HPDE6-E6E7 (cell line): Measurements from ENCODE around the gene MAPK11.
A peak's percentile ranks its signal among the peaks of the same experiment; 100 is the strongest.

ENCODE experiments used
- DNase-seq: peaks from one replicate; pipeline ENCODE4 v3.0.0; 2011; ENCODE audit warnings: missing footprints; ENCODE audit errors: extremely low spot score

Gene MAPK11

GRCh38 chr22:50294319-50294656 is 24.1 kb upstream of the MAPK11 start:
- DNase-seq, result no peak

GRCh38 chr22:50293441-50294318 is 23.5 kb upstream of the MAPK11 start:
- no peak for DNase-seq

GRCh38 chr22:50292643-50293440 is 22.7 kb upstream of the MAPK11 start:
- DNase-seq, result no peak

- no peak for DNase-seq
These were observed 19.9 kb upstream of the MAPK11 start for GRCh38 chr22:50289942-50290630.

- DNase-seq, result no peak
These were observed 19.2 kb upstream of the MAPK11 start for GRCh38 chr22:50289151-50289941.

- DNase-seq, result no peak
These were observed 17.6 kb upstream of the MAPK11 start for GRCh38 chr22:50287731-50288130.

- no peak for DNase-seq
These were observed 16.6 kb upstream of the MAPK11 start for GRCh38 chr22:50286701-50287318.

- no peak for DNase-seq
These were observed 16.1 kb upstream of the MAPK11 start for GRCh38 chr22:50286275-50286674.

- DNase-seq, result no peak
These were observed 15.5 kb upstream of the MAPK11 start for GRCh38 chr22:50285568-50286229.

GRCh38 chr22:50284479-50284878 is 14.3 kb upstream of the MAPK11 start:
- DNase-seq, result no peak

GRCh38 chr22:50283821-50284220 is 13.6 kb upstream of the MAPK11 start:
- DNase-seq, result no peak

- peak; percentile 96 for DNase-seq
These were observed 12.4 kb upstream of the MAPK11 start for GRCh38 chr22:50282361-50283155.

GRCh38 chr22:50281957-50282356 is 11.8 kb upstream of the MAPK11 start:
- no peak for DNase-seq

GRCh38 chr22:50281384-50281760 is 11.2 kb upstream of the MAPK11 start:
- no peak for DNase-seq

GRCh38 chr22:50280708-50281383 is 10.7 kb upstream of the MAPK11 start:
- DNase-seq, result no peak

- no peak for DNase-seq
These were observed 10.0 kb upstream of the MAPK11 start for GRCh38 chr22:50280022-50280707.

GRCh38 chr22:50278956-50279619 is 8.9 kb upstream of the MAPK11 start:
- DNase-seq, result no peak

GRCh38 chr22:50278461-50278860 is 8.3 kb upstream of the MAPK11 start:
- DNase-seq, result no peak
